ENCODE results near the gene CYB5D1.

The CYB5D1 gene

DNA sequence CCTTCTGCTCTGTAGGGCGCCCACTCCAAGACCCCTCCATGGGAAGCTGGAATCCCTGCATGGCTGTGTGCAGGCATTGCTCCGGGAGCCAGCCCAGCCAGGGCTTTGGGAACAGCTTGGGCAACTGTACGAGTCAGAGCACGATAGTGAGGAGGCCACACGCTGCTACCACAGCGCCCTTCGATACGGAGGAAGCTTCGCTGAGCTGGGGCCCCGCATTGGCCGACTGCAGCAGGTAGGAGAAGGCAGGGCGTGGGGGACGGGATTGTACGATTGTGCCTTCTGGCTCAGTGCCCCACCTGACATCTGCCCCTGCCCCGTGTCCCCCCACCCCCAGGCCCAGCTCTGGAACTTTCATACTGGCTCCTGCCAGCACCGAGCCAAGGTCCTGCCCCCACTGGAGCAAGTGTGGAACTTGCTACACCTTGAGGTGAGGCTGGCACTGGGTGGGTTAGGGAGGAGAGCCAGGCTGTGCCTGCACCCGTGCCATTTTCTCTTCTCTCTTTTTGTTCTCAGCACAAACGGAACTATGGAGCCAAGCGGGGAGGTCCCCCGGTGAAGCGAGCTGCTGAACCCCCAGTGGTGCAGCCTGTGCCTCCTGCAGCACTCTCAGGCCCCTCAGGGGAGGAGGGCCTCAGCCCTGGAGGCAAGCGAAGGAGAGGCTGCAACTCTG, 11.6 kb upstream of the CYB5D1 start:
- no peak for DNase-seq

DNA sequence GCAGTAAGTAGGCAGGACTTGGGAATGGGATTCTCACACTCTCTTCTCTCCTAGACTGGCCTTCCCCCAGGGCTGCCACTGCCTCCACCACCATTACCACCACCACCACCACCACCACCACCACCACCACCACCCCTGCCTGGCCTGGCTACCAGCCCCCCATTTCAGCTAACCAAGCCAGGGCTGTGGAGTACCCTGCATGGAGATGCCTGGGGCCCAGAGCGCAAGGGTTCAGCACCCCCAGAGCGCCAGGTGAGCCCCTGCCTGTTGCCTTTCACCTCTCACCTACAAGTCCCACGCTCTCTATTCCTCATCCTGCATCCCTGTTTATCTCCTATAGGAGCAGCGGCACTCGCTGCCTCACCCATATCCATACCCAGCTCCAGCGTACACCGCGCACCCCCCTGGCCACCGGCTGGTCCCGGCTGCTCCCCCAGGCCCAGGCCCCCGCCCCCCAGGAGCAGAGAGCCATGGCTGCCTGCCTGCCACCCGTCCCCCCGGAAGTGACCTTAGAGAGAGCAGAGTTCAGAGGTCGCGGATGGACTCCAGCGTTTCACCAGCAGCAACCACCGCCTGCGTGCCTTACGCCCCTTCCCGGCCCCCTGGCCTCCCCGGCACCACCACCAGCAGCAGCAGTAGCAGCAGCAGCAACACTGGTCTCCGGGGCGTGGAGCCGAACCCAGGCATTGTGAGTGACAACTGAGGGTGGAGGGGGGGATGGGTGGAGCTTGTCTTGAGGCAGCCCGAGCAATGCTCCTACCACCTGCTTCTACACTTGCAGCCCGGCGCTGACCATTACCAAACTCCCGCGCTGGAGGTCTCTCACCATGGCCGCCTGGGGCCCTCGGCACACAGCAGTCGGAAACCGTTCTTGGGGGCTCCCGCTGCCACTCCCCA, 10.8 kb upstream of the CYB5D1 start:
- no peak for DNase-seq

DNA sequence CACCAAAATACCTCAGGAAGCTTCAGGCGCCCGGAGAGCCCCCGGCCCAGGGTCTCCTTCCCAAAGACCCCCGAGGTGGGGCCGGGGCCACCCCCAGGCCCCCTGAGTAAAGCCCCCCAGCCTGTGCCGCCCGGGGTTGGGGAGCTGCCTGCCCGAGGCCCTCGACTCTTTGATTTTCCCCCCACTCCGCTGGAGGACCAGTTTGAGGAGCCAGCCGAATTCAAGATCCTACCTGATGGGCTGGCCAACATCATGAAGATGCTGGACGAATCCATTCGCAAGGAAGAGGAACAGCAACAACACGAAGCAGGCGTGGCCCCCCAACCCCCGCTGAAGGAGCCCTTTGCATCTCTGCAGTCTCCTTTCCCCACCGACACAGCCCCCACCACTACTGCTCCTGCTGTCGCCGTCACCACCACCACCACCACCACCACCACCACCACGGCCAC, 9.6 kb upstream of the CYB5D1 start:
- DNase-seq: no peak

DNA sequence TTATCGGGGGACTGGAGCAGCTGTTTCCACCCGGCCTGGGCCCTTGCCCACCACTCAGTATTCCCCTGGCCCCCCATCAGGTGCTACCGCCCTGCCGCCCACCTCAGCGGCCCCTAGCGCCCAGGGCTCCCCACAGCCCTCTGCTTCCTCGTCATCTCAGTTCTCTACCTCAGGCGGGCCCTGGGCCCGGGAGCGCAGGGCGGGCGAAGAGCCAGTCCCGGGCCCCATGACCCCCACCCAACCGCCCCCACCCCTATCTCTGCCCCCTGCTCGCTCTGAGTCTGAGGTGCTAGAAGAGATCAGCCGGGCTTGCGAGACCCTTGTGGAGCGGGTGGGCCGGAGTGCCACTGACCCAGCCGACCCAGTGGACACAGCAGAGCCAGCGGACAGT, 9.1 kb upstream of the CYB5D1 start:
- DNase-seq: no peak

DNA sequence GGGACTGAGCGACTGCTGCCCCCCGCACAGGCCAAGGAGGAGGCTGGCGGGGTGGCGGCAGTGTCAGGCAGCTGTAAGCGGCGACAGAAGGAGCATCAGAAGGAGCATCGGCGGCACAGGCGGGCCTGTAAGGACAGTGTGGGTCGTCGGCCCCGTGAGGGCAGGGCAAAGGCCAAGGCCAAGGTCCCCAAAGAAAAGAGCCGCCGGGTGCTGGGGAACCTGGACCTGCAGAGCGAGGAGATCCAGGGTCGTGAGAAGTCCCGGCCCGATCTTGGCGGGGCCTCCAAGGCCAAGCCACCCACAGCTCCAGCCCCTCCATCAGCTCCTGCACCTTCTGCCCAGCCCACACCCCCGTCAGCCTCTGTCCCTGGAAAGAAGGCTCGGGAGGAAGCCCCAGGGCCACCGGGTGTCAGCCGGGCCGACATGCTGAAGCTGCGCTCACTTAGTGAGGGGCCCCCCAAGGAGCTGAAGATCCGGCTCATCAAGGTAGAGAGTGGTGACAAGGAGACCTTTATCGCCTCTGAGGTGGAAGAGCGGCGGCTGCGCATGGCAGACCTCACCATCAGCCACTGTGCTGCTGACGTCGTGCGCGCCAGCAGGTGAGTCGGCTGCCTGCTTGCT, 8.6 kb upstream of the CYB5D1 start:
- peak in 1 of 2 donors; percentile 22 for DNase-seq

DNA sequence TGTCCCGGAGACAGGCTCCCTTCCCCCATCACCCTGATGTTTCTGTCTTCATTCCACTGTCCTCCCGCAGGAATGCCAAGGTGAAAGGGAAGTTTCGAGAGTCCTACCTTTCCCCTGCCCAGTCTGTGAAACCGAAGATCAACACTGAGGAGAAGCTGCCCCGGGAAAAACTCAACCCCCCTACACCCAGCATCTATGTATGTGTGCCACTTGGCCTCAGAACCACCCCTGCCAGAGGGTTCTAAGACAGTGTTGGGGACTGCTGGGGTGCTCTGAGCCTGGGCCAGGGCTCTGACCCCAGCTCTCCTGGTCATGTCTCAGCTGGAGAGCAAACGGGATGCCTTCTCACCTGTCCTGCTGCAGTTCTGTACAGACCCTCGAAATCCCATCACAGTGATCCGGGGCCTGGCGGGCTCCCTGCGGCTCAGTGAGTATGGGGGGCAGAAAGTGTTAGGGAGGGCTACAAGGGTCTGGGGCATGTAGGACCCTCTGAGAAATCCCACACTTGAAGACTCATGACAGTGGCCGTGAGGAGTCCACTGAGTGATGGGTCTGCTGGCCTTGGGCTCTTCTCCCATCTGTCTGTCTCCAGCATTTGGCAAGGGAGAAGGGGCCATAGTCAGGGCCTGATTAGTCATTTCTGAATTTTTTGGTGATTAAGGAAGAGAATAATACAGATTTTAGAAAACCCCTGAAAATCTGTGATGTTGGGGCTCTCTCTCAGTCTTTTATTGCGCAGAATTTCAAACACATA, 7.9 kb upstream of the CYB5D1 start:
- DNase-seq: peak in 1 of 2 donors; percentile 21

DNA sequence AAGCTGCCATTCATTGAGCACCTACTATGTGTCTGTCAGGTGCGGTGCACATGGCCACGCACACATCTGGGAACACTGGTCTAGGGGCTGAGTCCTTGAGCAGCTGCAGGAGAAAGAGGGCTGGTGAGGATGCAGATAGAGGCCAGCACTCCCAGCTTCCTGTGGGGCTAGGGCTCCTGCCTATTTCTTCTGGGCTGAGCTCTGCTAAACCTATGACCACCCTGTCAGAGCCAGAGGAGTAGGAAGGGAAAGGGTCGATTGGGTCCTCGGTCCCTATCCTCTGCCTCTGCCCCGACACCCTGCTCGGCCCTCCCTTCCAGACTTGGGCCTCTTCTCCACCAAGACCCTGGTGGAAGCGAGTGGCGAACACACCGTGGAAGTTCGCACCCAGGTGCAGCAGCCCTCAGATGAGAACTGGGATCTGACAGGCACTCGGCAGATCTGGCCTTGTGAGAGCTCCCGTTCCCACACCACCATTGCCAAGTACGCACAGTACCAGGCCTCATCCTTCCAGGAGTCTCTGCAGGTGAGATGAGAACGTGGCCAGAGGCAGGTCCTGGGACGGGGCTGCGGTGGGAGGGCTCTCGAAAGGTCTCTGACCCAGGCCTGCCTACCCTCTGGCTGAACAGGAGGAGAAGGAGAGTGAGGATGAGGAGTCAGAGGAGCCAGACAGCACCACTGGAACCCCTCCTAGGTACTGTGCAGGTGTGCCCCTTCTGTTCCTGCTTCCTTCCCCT, 6.9 kb upstream of the CYB5D1 start:
- DNase-seq: no peak

DNA sequence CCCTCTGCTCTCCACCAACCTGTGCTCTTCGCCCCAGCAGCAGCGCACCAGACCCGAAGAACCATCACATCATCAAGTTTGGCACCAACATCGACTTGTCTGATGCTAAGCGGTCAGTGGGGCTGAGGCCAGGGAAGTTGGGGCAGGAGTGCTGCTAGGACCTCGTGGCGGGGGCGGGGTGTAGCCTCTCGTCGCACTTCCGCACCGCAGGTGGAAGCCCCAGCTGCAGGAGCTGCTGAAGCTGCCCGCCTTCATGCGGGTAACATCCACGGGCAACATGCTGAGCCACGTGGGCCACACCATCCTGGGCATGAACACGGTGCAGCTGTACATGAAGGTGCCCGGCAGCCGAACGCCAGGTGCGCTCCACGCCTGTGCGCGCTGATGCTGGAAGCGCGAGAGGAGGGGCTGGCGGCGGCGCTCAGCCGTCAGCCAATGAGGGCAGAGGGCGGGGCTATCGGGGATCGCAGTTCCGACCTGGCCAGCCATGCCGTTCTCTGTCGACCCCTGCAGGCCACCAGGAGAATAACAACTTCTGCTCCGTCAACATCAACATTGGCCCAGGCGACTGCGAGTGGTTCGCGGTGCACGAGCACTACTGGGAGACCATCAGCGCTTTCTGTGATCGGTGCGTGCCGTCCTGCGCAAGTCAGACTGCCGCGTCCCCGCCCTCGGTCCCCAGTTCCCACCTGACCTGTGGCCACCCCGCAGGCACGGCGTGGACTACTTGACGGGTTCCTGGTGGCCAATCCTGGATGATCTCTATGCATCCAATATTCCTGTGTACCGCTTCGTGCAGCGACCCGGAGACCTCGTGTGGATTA, 6.2 kb upstream of the CYB5D1 start:
- DNase-seq: peak; percentile 95

DNA sequence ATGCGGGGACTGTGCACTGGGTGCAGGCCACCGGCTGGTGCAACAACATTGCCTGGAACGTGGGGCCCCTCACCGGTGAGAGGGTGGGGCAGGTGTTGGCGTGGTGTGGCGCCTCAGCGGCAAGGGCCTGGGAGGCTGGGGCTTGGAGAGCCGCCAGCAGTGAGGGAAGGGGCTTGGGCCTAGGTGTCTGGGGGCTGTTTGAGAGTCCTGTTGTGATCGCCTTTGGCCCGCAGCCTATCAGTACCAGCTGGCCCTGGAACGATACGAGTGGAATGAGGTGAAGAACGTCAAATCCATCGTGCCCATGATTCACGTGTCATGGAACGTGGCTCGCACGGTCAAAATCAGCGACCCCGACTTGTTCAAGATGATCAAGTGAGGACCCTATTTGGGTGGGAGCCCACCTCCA, 5.5 kb upstream of the CYB5D1 start:
- DNase-seq: no peak

DNA sequence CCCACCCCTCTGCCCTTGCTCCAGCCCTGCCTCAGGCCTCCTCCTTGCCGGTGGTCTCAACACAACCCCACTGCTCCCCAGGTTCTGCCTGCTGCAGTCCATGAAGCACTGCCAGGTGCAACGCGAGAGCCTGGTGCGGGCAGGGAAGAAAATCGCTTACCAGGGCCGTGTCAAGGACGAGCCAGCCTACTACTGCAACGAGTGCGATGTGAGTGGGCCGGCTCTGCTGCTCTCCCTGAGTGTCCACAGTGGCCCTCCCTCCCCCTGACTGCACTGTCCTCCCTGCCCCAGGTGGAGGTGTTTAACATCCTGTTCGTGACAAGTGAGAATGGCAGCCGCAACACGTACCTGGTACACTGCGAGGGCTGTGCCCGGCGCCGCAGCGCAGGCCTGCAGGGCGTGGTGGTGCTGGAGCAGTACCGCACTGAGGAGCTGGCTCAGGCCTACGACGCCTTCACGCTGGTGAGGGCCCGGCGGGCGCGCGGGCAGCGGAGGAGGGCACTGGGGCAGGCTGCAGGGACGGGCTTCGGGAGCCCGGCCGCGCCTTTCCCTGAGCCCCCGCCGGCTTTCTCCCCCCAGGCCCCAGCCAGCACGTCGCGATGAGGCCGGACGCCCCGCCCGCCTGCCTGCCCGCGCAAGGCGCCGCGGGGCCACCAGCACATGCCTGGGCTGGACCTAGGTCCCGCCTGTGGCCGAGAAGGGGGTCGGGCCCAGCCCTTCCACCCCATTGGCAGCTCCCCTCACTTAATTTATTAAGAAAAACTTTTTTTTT, 4.7 kb upstream of the CYB5D1 start:
- DNase-seq: peak in 1 of 2 donors; percentile 36

DNA sequence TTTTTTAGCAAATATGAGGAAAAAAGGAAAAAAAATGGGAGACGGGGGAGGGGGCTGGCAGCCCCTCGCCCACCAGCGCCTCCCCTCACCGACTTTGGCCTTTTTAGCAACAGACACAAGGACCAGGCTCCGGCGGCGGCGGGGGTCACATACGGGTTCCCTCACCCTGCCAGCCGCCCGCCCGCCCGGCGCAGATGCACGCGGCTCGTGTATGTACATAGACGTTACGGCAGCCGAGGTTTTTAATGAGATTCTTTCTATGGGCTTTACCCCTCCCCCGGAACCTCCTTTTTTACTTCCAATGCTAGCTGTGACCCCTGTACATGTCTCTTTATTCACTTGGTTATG, 4.1 kb upstream of the CYB5D1 start:
- peak in 1 of 2 donors; percentile 39 for DNase-seq

DNA sequence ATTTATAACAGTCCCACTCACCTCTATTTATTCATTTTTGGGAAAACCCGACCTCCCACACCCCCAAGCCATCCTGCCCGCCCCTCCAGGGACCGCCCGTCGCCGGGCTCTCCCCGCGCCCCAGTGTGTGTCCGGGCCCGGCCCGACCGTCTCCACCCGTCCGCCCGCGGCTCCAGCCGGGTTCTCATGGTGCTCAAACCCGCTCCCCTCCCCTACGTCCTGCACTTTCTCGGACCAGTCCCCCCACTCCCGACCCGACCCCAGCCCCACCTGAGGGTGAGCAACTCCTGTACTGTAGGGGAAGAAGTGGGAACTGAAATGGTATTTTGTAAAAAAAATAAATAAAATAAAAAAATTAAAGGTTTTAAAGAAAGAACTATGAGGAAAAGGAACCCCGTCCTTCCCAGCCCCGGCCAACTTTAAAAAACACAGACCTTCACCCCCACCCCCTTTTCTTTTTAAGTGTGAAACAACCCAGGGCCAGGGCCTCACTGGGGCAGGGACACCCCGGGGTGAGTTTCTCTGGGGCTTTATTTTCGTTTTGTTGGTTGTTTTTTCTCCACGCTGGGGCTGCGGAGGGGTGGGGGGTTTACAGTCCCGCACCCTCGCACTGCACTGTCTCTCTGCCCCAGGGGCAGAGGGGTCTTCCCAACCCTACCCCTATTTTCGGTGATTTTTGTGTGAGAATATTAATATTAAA, 3.6 kb upstream of the CYB5D1 start:
- DNase-seq: peak in 1 of 2 donors; percentile 17

DNA sequence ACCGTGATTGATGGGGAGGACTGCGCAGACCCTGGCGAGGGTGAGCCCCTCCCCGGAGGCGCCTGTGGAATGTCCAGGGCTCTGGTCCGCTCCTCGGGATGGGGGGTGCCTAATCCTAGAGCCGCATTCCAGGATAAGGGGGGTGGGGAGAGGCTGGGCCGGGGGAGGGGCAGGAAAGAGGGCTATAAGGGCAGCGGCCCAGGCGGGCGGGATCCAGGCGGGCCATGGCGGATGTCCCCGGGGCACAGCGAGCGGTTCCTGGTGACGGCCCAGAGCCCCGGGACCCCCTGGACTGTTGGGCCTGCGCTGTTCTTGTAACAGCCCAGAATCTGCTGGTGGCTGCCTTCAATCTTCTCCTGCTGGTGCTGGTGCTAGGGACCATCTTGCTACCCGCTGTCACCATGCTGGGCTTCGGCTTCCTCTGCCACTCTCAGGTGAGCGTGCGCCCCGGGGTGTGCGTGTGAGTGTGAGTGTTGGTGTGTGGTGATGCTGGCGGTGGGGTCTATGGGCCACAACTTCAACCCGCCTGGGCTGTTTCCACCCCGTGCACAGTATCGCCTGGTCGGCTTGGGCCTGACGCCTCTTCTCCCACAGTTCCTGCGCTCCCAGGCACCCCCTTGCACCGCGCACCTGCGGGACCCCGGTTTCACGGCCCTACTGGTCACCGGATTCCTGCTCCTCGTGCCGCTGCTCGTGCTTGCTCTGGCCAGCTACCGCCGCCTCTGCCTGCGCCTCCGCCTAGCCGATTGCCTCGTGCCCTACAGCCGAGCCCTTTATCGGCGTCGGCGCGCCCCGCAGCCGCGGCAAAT, 2.7 kb upstream of the CYB5D1 start, which contains the start of gene TMEM88:
Gene TMEM88 (plus strand): TSS at position 216 of the 809 bp plus-strand sequence. CDS start 9 bp downstream, at position 225.
- peak in 1 of 2 donors; percentile 49 for DNase-seq

DNA sequence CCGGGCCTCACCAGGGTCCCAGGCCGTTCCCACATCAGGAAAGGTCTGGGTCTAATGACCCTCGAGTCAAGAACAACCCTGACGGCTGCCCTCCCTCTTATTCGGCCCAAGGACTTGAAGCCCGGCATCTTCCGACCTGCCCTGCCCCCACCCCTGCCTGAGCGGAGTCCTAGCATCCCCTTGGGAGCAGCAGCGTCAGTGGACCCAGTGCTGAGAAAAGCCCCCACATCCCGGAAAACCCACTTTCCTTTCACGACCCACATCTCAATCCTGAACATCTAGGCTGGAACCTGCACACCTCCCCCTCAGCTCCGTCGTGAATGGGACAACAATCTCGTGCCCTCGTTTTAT, 2.2 kb upstream of the CYB5D1 start:
- no peak for DNase-seq

DNA sequence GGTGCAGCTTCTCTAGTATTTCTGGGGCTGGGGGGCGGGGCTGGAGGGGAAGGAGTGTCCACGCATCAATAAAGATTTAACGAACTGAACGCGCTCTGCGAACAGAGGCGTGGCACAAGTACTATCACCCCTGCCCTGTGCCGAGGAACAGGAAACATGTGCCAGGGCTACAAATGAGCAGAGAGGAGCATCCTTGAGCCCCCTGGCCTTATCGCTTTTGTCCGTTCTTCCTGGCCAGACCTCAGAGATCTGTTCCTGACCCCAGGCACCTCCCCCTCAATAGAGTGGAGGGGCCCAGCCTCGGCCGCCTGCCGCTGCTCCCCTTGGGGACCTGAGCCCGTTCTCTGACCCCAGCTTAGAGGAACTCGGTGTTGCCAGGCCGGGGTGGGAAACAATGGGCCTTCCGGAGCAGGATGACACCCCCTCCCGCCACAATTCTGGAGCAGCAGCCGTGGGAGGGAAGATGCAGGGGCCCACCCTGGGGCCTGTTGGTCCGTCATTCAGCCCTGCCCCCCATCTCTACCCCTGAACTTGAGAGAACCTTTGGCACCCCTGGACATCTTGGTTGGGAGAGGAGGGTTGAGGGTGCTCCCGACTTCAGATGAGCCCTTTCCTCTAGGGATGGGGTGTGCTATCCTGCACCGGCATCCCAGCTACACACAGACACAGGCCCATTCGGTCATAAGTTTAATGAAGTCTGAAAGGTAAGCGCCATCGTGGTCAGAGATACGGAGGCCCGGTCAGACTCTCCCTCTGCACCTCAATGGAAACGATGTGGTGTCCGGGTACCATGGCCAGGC, 1.6 kb upstream of the CYB5D1 start:
- peak; percentile 52 to 66 for DNase-seq

DNA sequence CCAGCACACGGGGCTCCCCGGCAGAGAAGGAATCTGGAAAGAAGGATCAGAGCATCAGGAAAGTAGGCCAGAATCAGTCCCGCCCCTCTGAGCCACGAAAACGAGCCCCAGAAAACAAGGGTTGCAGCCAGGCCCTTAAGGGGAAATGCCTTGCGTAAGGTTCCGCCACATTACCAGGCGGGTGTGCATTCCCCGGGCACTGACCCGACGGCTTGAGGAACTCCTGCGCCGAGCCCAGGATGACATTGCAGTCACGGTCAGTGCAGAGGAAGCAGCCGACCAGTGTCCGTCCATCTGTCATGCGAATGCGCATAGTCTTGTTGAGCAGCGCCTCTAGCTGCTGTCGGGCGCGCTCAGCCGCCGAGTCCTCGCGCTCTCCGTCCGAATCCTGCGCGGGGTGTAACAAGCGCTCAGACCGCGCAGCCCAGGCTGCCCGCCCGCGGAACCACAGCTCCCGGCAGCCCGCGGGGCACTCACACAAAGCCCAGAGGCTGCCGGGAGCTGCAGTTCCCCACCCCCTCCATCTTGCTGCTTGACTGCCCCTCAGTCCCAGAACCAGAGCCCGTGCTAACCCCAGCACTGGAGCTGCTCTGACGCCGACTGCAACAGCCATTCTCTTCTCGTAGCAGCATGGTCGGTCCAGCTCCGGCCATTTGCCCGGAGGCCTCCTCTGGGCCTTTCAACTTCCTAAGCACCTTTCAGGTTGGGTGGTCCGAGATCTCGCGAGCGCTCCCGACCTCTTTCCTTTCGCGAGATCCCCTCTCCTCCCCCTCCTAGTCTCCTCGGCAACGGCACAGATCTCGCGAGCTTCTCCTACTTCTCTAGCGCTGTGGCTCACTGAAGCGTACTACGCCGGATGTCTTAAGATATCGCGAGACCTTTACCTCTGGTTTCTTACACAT, 741 bp upstream of the CYB5D1 start, which contains the start of gene NAA38:
Gene NAA38 (minus strand): TSS at position 749 of the 902 bp plus-strand sequence. CDS start 96 bp downstream, at position 653.
- DNase-seq: peak; percentile 98

DNA sequence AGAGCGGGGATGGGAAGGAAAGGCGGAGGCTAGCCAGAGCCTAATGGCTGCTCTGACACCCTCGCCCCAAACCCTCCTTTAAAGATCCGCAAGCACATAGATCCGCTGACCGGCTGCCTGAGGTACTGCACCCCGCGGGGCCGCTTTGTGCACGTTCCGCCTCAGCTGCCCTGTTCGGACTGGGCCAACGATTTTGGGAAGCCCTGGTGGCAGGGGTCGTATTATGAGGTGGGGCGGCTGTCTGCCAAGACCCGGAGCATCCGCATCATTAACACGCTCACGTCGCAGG, 663 bp downstream of the CYB5D1 start:
- DNase-seq: peak; percentile 53 to 59
